GM21619 (cell line): ENCODE results near the gene R3HDM2.
A peak's percentile ranks its signal among the peaks of the same experiment; 100 is the strongest.

Source experiments
- ATAC-seq: cut with Tn5 transposase; IDR thresholded peaks from one replicate; pipeline ENCODE4 v1.9.1; 2021; ENCODE audit not compliant: unreplicated experiment

Gene R3HDM2

DNA sequence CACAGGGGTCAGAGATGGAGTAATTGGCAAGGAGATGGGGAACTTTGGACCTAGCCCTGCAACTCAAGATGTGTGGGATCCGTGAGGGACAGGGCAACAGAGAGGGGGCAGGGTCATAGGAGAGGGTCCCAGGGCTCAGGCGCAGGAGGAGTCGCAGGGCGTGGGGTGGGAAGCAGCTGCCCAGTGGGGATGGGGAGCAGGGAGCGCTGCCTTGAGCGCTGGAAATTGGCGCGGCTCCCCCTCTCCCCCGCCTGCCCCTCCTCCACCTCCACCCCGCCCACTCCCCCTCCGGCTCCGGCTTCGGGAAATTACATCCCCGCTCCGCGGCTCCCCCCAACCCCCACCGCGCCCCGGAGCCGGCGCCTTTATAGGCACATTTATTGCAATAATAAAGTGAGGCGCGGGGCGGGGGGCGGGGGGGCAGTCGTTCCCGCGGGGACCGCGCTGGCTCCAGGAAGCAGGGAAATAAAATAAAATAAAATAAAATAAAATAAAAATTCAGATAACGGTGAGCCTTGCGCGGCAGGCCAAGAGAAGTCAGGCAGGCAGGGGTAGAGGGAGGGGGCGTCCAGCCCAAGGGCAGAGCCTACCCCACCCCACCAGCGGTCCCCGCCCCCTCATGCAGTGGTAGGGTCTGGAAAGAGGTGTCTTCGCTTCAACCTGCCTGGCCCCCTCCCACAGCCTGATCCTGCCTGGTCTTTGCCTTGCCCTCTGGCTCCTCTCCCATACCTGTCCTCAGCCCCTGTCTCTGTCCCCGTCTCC, 210.7 kb downstream of the R3HDM2 start:
- no peak for ATAC-seq

DNA sequence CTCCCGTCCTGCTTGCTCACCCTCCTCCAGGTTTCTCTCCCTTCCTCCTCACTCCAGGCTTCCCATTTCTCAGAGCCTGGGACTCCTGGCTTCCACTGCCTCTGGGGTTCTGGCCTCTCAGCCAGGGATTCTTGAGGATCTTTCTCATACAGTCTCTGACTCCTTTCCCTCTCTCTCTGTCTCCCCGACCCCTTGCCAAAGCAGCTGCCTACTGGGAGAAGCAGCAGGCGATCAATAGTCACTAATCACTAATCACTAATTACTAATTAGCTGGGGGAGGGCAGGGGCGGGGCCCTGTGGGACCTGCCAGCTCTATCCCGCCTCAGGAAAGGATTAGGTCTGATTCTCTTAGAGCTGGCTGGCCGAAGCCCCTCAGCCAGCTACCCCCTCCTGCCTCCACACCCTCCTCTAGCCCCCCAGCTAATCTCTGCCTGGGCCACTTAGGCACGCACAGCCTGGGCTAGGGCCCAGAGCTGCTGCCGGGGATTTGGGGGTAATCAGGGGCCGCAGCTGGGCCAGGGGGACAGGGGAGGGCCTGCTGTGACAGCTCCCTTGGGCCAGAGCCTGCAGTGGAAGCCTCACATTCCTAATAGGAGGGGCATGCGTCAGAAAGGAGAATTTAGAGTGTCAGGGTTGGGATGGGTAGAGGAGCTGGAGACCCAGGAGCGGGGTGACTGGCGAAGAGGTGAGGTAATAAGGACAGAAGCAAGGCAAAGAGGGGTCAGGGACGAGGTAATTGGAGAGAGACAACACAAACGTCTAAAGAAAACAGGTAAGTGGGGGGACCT, 211.4 kb downstream of the R3HDM2 start:
- no peak for ATAC-seq

GRCh38 chr12:57218030-57218853, 212.6 kb downstream of the R3HDM2 start:
- no peak for ATAC-seq

DNA sequence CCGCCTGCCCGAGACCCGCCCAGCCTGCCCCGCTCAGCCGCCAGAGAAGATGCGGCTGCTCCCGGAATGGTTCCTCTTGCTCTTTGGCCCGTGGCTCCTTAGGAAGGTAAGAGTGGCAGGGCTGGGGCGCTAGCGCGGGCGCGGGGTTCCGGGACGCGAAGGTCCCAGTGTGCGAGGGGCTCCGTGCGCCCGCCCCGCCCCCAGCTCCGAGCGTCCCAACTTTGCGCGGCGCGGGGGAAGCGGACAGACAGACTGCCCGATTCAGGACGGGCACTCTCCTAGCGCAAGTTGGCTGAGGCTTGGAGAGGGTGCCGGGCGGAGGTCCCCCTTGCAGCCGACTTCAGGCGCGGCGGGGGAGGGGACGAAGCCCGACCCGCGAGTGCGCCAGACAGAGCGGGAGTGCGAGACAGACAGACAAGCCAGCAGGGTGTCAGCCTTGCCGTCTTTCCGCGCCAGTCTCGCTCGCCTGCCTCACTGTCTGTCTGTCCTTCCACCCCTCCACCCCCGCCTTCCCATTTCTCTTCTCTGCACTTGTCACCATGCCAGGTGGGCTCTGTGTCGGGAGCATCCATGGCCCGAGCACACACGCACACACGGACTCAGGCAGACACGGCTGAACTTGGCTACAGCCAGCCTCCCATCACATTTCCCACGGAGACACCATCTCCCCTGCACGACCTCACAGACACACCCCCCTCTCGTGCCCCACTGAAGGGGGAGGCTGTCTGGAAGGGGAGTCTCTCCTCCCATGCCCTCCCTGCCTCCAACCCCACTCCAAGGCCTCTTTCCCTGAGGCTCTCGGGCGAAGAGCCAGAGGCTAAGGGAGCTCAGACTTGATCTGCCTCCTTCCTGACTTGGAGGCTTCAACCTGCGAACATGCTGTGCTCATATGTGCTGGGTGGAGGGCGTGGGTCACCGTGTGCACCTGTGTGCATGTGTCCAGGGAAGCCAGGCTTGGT, 213.6 kb downstream of the R3HDM2 start:
- ATAC-seq = no peak

GRCh38 chr12:57216014-57216911, 214.6 kb downstream of the R3HDM2 start, which contains the start of gene NXPH4:
Gene NXPH4 (plus strand): TSS chr12:57216794. CDS start chr12:57216970, 176 bp downstream.
- ATAC-seq = no peak

- ATAC-seq = no peak
Observed at GRCh38 chr12:57215668-57216013, 215.2 kb downstream of the R3HDM2 start.

- ATAC-seq = no peak
Observed at GRCh38 chr12:57215065-57215464, 215.8 kb downstream of the R3HDM2 start.

DNA sequence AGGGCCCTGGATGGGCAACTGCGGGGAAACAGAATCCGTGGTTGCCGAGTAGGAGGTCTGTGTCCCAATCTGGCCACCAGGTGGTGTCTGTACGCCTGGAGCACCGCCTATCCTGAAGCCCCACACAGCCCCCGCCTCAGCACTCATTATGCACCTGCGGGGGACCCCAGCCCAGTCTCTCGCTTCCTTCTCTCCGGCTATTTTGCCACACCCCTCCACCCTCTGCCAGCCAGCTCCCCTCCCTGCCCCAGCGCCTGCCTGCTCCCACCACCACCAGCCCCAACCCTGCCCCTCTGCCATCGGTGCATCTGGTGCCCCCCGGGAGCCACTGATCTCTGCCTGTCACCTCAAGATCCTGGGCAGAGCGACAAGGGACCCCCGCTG, 216.5 kb downstream of the R3HDM2 start:
- peak; percentile 30 for ATAC-seq

DNA sequence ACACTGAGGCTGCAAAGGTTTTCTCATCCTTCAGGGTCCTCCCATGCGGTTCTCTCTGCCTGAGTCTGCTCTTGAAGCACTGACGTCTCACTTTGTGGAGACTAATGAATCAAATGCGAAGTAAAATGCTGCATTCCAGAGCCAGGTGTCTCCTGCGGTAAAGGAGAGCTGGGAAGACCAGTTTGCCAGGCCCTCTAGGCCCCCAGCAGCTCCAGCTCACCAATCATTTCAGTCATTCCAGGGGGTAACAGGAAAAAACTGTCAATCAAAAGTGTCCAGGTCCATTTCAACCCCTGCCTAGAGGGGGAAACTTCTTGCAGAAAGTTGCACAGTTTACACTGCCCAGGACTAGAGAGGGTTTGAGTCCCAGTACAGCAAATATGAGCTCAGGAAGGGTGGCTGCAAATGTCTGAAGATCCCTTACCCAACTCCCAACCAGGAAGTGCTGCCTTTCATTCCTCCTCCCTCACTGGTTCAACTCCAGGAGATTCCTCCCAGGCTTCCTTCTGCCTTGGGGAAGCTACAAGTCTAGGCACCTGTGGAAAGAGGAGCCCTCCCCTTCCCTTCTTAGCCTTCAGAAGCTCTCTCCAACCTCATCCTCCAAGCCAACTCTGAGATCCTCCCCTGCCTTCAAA, 217.0 kb downstream of the R3HDM2 start:
- ATAC-seq = no peak

DNA sequence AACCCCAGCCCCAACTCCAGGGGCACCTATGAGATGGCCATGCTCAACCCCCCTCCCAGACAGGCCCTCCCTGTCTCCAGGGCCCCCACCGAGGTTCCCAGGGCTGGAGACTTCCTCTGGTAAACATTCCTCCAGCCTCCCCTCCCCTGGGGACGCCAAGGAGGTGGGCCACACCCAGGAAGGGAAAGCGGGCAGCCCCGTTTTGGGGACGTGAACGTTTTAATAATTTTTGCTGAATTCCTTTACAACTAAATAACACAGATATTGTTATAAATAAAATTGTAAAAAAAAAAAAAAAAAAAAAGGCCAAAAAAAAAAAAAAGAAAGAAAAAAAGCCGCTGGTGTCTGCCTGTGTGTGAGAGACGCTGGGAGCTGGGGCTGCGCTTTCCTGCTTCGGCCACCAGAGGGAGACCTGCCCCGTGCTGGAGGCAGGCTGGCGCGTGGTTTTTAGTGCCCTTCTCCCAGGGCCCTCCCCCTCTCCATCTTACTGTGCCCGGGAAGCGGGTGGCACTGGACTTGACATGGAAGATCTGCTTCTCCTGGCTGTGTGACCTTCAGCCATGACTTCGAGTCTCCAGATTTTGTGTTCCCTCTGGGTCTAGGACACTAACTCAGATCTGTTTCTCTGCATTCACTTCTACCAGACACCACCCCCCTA, 217.7 kb downstream of the R3HDM2 start:
- no peak for ATAC-seq

GRCh38 chr12:57212701-57213057, 218.2 kb downstream of the R3HDM2 start:
- no peak for ATAC-seq

DNA sequence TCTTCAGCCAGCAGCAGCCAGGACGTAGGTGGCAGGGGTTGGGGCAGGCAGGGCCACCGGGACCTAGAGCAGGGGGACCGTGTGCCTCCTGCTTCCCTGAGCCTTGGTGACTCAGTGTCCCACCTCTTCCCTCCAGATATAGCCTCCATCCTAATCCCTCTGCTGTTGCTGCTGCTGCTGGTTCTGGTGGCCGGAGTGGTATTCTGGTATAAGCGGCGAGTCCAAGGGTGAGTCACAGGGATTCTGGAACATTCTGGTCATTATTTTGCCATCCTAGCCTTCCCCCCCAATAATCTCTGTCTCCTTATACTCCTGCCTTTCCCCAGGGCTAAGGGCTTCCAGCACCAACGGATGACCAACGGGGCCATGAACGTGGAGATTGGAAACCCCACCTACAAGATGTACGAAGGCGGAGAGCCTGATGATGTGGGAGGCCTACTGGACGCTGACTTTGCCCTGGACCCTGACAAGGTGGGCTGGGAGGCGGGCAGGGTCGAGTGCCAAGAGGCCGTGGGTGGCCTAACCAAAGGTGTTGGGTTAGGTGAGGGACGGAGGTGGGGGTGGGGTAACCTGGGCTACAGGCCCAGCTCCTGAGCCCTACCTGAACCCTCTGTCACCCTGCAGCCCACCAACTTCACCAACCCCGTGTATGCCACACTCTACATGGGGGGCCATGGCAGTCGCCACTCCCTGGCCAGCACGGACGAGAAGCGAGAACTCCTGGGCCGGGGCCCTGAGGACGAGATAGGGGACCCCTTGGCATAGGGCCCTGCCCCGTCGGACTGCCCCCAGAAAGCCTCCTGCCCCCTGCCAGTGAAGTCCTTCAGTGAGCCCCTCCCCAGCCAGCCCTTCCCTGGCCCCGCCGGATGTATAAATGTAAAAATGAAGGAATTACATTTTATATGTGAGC, 218.8 kb downstream of the R3HDM2 start:
- no peak for ATAC-seq

DNA sequence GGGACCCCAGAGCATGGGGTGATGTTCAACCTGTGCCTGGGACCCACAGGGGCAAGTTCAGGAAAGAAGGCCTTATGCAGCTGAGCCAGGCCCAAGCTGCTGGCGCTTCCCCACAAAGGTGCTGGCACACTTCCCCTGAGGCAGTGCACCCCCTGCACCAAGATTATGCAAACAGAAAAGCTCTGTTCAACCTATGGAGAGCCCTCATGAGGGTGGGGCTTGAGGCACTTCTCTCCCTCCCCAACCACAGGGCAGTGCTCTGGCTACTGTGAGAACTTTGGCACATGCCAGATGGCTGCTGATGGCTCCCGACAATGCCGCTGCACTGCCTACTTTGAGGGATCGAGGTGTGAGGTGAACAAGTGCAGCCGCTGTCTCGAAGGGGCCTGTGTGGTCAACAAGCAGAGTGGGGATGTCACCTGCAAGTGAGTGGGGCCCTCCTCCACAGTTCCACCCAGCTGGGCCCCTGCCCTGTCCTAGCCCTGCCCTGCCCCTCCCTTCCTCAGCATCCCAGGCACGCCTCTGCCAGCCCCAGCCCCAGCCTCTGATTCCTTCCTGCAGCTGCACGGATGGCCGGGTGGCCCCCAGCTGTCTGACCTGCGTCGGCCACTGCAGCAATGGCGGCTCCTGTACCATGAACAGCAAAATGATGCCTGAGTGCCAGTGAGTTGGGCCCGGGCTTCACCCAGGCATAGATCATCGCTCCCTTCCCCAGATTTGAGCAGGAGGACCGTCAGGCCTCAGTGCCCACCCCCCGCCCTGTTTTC, 219.7 kb downstream of the R3HDM2 start:
- no peak for ATAC-seq

DNA sequence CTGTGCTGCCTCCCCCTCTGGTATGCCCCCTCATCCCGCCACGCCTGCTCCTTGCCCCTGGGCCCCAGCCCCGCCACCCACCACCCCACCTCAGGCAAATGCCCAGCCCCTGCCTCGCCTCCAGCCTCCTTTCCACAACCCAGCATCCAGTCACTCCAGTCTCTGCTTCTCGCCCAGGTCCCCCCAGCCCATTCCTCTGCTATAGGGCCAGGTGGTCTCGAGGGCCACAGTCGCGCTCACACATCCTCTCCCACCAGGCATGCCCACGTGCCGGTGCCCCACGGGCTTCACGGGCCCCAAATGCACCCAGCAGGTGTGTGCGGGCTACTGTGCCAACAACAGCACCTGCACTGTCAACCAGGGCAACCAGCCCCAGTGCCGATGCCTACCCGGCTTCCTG, 220.4 kb downstream of the R3HDM2 start:
- ATAC-seq = no peak

DNA sequence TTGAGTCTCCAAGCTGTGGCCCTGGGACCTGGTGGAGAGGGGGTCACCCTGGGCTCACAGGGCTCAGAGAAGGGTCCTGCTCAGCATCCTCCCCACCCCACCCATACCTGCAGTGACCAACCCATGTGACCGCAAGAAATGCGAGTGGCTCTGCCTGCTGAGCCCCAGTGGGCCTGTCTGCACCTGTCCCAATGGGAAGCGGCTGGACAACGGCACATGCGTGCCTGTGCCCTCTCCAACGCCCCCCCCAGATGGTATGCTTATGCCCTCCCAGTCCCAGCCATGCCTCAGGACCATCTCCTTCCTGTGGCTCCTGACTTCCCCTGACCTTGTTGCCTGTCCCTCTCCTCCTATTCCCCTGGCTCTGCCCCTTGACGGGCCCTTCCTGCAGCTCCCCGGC, 220.9 kb downstream of the R3HDM2 start:
- ATAC-seq = no peak

DNA sequence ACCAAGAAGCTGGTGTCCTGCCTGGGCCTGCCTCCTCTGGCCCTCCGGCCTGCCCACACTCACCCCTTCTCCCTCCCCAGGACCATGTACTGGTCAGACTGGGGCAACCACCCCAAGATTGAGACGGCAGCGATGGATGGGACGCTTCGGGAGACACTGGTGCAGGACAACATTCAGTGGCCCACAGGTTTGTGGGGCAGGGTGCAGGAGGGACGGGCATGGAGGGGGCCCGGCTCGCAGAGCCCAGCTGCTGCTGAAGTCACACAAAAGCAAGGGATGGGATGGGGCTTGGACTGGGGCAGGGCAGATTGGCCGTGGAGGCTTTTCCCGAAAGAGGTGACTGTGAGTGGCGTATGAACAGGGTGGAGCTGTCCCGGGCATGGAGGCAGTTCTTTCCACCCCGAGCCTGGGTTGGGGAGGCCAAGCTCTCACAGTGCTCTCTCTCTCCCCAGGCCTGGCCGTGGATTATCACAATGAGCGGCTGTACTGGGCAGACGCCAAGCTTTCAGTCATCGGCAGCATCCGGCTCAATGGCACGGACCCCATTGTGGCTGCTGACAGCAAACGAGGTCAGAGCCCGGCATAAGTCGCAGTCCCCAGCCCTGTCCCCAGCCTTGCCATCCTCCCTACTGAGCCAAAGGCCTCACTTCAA, 222.1 kb downstream of the R3HDM2 start:
- ATAC-seq = no peak
